ENCODE data around the gene TMEM52. TPM values are rescaled to one million over a fixed set of nuclear protein-coding genes. Genes with fewer than 3 reads are reported as not detected.

TMEM52 gene
- total RNA-seq, 3 donors from 2014 or later, result 1.6 to 2.9 TPM; not detected in 1

GRCh38 chr1:1920608-1921458, 1.8 kb upstream of the TMEM52 start:
- Histone ChIP-seq H3K27ac (no peak overlapping the region), H3K4me3 (no peak overlapping the region), H3K9me3 (no peaks in the 10 kb centered on the region), H3K27me3 (no peaks in the 10 kb centered on the region), H3K36me3 (no peaks in the 10 kb centered on the region), H3K4me1 (peaks cover 6% of the 10 kb centered on the region in 2 donors)
- intact Hi-C loops (cut with DNase I; ENCODE audit: low total_unique reads), result no loop called here
- DNase-seq (ENCODE audit: low spot score in 2 of 2), result no peak
- TF ChIP-seq POLR2A (IDR thresholded peaks at IDR 0.05), result no peak
- TF ChIP-seq CTCF (IDR thresholded peaks at IDR 0.05), result no peak
- no peak for TF ChIP-seq POLR2AphosphoS5 (IDR thresholded peaks at IDR 0.05)

- intact Hi-C loops (cut with DNase I; ENCODE audit: low total_unique reads), result no loop called here
- TF ChIP-seq POLR2AphosphoS5 (IDR thresholded peaks at IDR 0.05) (no peak), CTCF (IDR thresholded peaks at IDR 0.05) (no peak), POLR2A (IDR thresholded peaks at IDR 0.05) (no peak)
- peaks cover 6% of the 10 kb centered on the region in 2 donors for H3K4me1 ChIP-seq
- no peaks in the 10 kb centered on the region for H3K9me3 ChIP-seq
- H3K27ac ChIP-seq, result peak overlapping the region; percentile 22 to 54
- DNase-seq (ENCODE audit: low spot score in 2 of 2), result no peak
- H3K4me3 ChIP-seq, result peak overlapping the region in 1 of 3 donors; percentile 84
- no peaks in the 10 kb centered on the region for H3K36me3 ChIP-seq
- no peaks in the 10 kb centered on the region for H3K27me3 ChIP-seq
Measured at GRCh38 chr1:1920057-1920607, 1.1 kb upstream of the TMEM52 start.

- Histone ChIP-seq H3K9me3 (no peaks in the 10 kb centered on the region), H3K4me1 (peaks cover 6% of the 10 kb centered on the region in 2 donors), H3K27ac (peak overlapping the region; percentile 22 to 54), H3K4me3 (peak overlapping the region; percentile 45 to 84 (median 63)), H3K27me3 (no peaks in the 10 kb centered on the region), H3K36me3 (no peaks in the 10 kb centered on the region)
- DNase-seq (ENCODE audit: low spot score in 2 of 2), result peak; percentile 97 to 98
- intact Hi-C loops (cut with DNase I; ENCODE audit: low total_unique reads), result no loop called here
- TF ChIP-seq POLR2AphosphoS5 (IDR thresholded peaks at IDR 0.05), result peak in 1 of 3 donors; percentile 40
- TF ChIP-seq POLR2A (IDR thresholded peaks at IDR 0.05), result no peak
- TF ChIP-seq CTCF (IDR thresholded peaks at IDR 0.05), result no peak
Measured at GRCh38 chr1:1919304-1920056, 401 bp upstream of the TMEM52 start.

- no peak for TF ChIP-seq POLR2A (IDR thresholded peaks at IDR 0.05)
- no peak for TF ChIP-seq POLR2AphosphoS5 (IDR thresholded peaks at IDR 0.05)
- TF ChIP-seq CTCF (IDR thresholded peaks at IDR 0.05), result no peak
- peak overlapping the region; percentile 45 to 84 (median 63) for H3K4me3 ChIP-seq
- intact Hi-C loops (cut with DNase I; ENCODE audit: low total_unique reads), result no loop called here
- peak overlapping the region in 1 of 2 donors; percentile 22 for H3K27ac ChIP-seq
- H3K4me1 ChIP-seq, result peaks cover 6% of the 10 kb centered on the region in 2 donors
- H3K36me3 ChIP-seq, result no peaks in the 10 kb centered on the region
- no peaks in the 10 kb centered on the region for H3K27me3 ChIP-seq
- no peak for DNase-seq (ENCODE audit: low spot score in 2 of 2)
- H3K9me3 ChIP-seq, result no peaks in the 10 kb centered on the region
Measured at GRCh38 chr1:1917995-1918900, 831 bp downstream of the TMEM52 start.
